ENCODE data around the gene NTNG2. TPM values are rescaled to one million over a fixed set of nuclear protein-coding genes. Genes with fewer than 3 reads are reported as not detected.

NTNG2 gene
- total and polyA plus RNA-seq, 12 donors, result 0.37 to 21.6 (median 4.7) TPM

GRCh38 chr9:132164604-132165362 lies 2.9 kb downstream of the NTNG2 start:
- no peaks in the 10 kb centered on the region for H3K9me3 ChIP-seq (replicated peaks in 1 of 3)
- intact Hi-C loops (cut with DNase I), result loop anchor here (5.0 to 10.0 kb wide), 3 partner anchors 73 to 760 kb away; no protein-coding TSS in a partner anchor
- H3K4me1 ChIP-seq (replicated peaks in 1 of 2), result peaks cover 19 to 41% of the 10 kb centered on the region in 2 donors
- H3K36me3 ChIP-seq (replicated peaks in 1 of 2), result no peaks in the 10 kb centered on the region
- DNase-seq, result peak; percentile 65 to 89 (median 82)
- no peak for TF ChIP-seq POLR2A (IDR thresholded peaks at IDR 0.05)
- TF ChIP-seq CTCF (IDR thresholded peaks at IDR 0.05), result no peak
- H3K27ac ChIP-seq, result no peak overlapping the region
- peaks cover 17% of the 10 kb centered on the region for H3K27me3 ChIP-seq
- 17 to 27% (median 22%) methylated on average over 10 to 16 of the region's 16 CpGs for WGBS, 4 donors
- no peak overlapping the region for H3K4me3 ChIP-seq

- Histone ChIP-seq H3K27me3 (peaks cover 17% of the 10 kb centered on the region), H3K4me1 (replicated peaks in 1 of 2) (peaks cover 19 to 31% of the 10 kb centered on the region in 2 donors), H3K4me3 (no peak overlapping the region), H3K36me3 (replicated peaks in 1 of 2) (no peaks in the 10 kb centered on the region), H3K9me3 (replicated peaks in 1 of 3) (no peaks in the 10 kb centered on the region), H3K27ac (no peak overlapping the region)
- intact Hi-C loops (cut with DNase I), result loop anchor here (5.0 to 10.0 kb wide), 3 partner anchors 71 to 762 kb away; no protein-coding TSS in a partner anchor
- 62 to 84% (median 77%) methylated on average over 11 to 19 of the region's 19 CpGs for WGBS, 4 donors
- no peak for DNase-seq
- TF ChIP-seq CTCF (IDR thresholded peaks at IDR 0.05) (no peak), POLR2A (IDR thresholded peaks at IDR 0.05) (no peak)
These were observed 4.7 kb downstream of the NTNG2 start for GRCh38 chr9:132166599-132166998.

GRCh38 chr9:132167192-132167591 lies 5.3 kb downstream of the NTNG2 start:
- Histone ChIP-seq H3K27ac (no peak overlapping the region), H3K4me3 (no peak overlapping the region), H3K9me3 (replicated peaks in 1 of 3) (no peaks in the 10 kb centered on the region), H3K4me1 (replicated peaks in 1 of 2) (peaks cover 19 to 31% of the 10 kb centered on the region in 2 donors), H3K27me3 (peaks cover 17% of the 10 kb centered on the region), H3K36me3 (replicated peaks in 1 of 2) (no peaks in the 10 kb centered on the region)
- no peak for TF ChIP-seq CTCF (IDR thresholded peaks at IDR 0.05)
- no peak for TF ChIP-seq POLR2A (IDR thresholded peaks at IDR 0.05)
- no peak for DNase-seq
- WGBS, 4 donors, result 55 to 82% (median 79%) methylated on average over 4 to 7 of the region's 7 CpGs
- intact Hi-C loops (cut with DNase I), result loop anchor here (5.0 to 10.0 kb wide), 3 partner anchors 70 to 762 kb away; no protein-coding TSS in a partner anchor

GRCh38 chr9:132168347-132168746 lies 6.5 kb downstream of the NTNG2 start:
- Histone ChIP-seq H3K36me3 (replicated peaks in 1 of 2) (no peaks in the 10 kb centered on the region), H3K9me3 (replicated peaks in 1 of 3) (no peaks in the 10 kb centered on the region), H3K4me1 (replicated peaks in 1 of 2) (peaks cover 10 to 23% of the 10 kb centered on the region in 2 donors), H3K27me3 (peaks cover 10% of the 10 kb centered on the region), H3K27ac (no peak overlapping the region), H3K4me3 (no peak overlapping the region)
- intact Hi-C loops (cut with DNase I), result loop anchor here (5.0 to 10.0 kb wide), 3 partner anchors 69 to 764 kb away; no protein-coding TSS in a partner anchor
- peak in 1 of 7 donors; percentile 78 for DNase-seq
- WGBS, 4 donors, result 72 to 89% (median 79%) methylated on average over 7 to 8 of the region's 8 CpGs
- no peak for TF ChIP-seq POLR2A (IDR thresholded peaks at IDR 0.05)
- no peak for TF ChIP-seq CTCF (IDR thresholded peaks at IDR 0.05)

Measured in adrenal gland (tissue), 12 donors.